GM19240 (cell line): ENCODE data around the gene NT5DC1.
"Not testable (repeated sequence)": the region's sequence is repeated elsewhere in the genome, so short reads cannot be mapped to it uniquely, and the experiment has no call there.

Experiments used
- DNase-seq: peaks from one replicate; pipeline ENCODE4 v3.0.0; 2011; ENCODE audit warnings: low spot score; ENCODE audit not compliant: insufficient read length

Gene NT5DC1

GRCh38 chr6:116088946-116089345 lies 11.7 kb upstream of the NT5DC1 start:
- no peak for DNase-seq

GRCh38 chr6:116090251-116090650 lies 10.4 kb upstream of the NT5DC1 start:
- no peak for DNase-seq

GRCh38 chr6:116094041-116094440 lies 6.6 kb upstream of the NT5DC1 start:
- no peak for DNase-seq

GRCh38 chr6:116096048-116096759 lies 4.4 kb upstream of the NT5DC1 start:
- DNase-seq: not testable (repeated sequence)

- no peak for DNase-seq
Observed at GRCh38 chr6:116096979-116097816, 3.5 kb upstream of the NT5DC1 start.

GRCh38 chr6:116099036-116099435 lies 1.6 kb upstream of the NT5DC1 start:
- no peak for DNase-seq

- no peak for DNase-seq
Observed at GRCh38 chr6:116101302-116101718, 657 bp downstream of the NT5DC1 start.

GRCh38 chr6:116101790-116102189 lies 1.1 kb downstream of the NT5DC1 start:
- DNase-seq: no peak

- DNase-seq: no peak
Observed at GRCh38 chr6:116102873-116103272, 2.2 kb downstream of the NT5DC1 start.

GRCh38 chr6:116104636-116105035 lies 4.0 kb downstream of the NT5DC1 start:
- no peak for DNase-seq

- no peak for DNase-seq
Observed at GRCh38 chr6:116105247-116105646, 4.6 kb downstream of the NT5DC1 start.

- no peak for DNase-seq
Observed at GRCh38 chr6:116106146-116106545, 5.5 kb downstream of the NT5DC1 start.

GRCh38 chr6:116108836-116109235 lies 8.2 kb downstream of the NT5DC1 start:
- DNase-seq: no peak

- no peak for DNase-seq
Observed at GRCh38 chr6:116111552-116112528, 11.2 kb downstream of the NT5DC1 start.

- DNase-seq: no peak
Observed at GRCh38 chr6:116113386-116113785, 12.7 kb downstream of the NT5DC1 start.

- DNase-seq: no peak
Observed at GRCh38 chr6:116115781-116116180, 15.1 kb downstream of the NT5DC1 start.

- no peak for DNase-seq
Observed at GRCh38 chr6:116118608-116119007, 18.0 kb downstream of the NT5DC1 start.

GRCh38 chr6:116120430-116120829 lies 19.8 kb downstream of the NT5DC1 start:
- DNase-seq: no peak

- DNase-seq: no peak
Observed at GRCh38 chr6:116126032-116126431, 25.4 kb downstream of the NT5DC1 start, which contains the start of gene COL10A1. TSS of gene COL10A1 (minus strand) at chr6:116126132. CDS start at chr6:116125492, 640 bp downstream.

GRCh38 chr6:116127771-116128493 lies 27.3 kb downstream of the NT5DC1 start:
- DNase-seq: no peak

- no peak for DNase-seq
Observed at GRCh38 chr6:116133453-116133852, 32.8 kb downstream of the NT5DC1 start.
